NCI-H146 treated with DMSO at 0.1 percent for 48 hours (cell line): ENCODE measurements around the gene TMEM135.
"Not testable (repeated sequence)": the region's sequence is repeated elsewhere in the genome, so short reads cannot be mapped to it uniquely, and the experiment has no call there.

ENCODE experiments used
- DNase-seq: peaks from one replicate; lab custom pipeline; 2025; ENCODE audit not compliant: unreplicated experiment; lab: John Stamatoyannopoulos, UW

The TMEM135 gene

GRCh38 chr11:87037450-87038234 is at the start of gene TMEM135:
Gene TMEM135, plus strand, starts transcription at chr11:87037934. Its CDS starts 112 bp downstream, at chr11:87038046.
- peak; percentile 71 for DNase-seq

DNA sequence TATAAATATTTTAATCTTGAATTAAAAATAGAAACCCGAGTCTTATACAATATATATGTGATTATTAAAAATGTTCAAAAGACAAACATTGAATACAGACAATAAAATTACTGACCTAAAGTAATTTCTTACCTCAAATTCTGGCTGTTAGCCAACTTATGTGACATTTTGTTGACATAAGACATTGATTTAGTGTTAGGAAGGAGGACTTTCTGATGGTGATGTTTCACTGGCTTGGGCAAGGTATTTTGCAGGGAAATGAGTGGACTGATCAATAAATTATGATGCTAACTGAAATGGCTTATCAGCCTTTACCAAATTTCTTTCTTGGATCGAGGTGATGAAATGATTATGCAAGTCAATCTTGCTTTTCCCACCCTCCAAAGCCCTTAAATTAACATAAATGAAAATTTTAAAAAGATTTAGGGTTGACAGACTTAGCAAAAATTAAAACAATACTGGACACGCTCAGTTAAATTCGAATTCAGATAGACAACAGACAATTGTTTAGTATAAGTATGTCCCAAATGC is 49.3 kb upstream of the TMEM135 start:
- no peak for DNase-seq

DNA sequence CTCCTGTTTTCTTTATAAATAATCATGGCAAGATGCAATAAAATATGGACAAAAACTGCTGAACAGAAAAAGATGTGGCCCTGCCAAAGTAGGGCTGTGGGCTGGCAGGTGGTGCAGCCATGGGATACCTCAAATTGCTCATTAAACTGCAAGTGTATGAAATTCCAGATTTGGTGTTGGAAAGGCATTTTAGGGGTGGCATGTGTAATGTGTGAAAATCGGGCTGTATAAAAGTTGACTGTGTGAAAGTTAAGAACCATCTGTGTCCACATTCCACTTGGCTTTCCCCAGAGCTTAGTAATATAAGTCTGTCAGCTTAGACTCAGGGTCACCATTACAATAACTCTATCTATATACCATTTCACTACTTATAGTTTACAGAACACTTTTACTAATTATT is 47.7 kb upstream of the TMEM135 start:
- no peak for DNase-seq

- DNase-seq = no peak
Measured at GRCh38 chr11:86990515-86990914, 47.2 kb upstream of the TMEM135 start.

DNA sequence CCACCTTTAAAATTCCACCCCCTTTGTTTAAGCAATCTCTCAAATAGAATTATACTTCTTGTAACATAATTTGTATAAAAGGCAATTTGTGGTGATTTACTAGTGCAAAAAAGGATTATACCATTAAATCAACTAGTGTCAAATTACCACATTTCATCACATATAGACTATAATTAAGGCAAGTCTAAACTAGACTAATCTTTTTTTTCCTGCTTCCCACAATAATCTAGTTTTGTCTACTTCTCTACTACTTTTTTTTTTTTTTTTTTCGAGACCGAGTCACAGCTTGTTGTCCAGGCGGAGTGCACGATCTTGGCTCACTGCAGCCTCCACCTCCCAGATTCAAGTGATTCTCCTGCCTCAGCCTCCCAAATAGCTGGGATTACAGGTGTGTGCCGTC is 46.4 kb upstream of the TMEM135 start:
- DNase-seq = no peak

GRCh38 chr11:86992340-86992739 is 45.4 kb upstream of the TMEM135 start:
- not testable (repeated sequence) for DNase-seq

GRCh38 chr11:86993031-86993430 is 44.7 kb upstream of the TMEM135 start:
- no peak for DNase-seq

DNA sequence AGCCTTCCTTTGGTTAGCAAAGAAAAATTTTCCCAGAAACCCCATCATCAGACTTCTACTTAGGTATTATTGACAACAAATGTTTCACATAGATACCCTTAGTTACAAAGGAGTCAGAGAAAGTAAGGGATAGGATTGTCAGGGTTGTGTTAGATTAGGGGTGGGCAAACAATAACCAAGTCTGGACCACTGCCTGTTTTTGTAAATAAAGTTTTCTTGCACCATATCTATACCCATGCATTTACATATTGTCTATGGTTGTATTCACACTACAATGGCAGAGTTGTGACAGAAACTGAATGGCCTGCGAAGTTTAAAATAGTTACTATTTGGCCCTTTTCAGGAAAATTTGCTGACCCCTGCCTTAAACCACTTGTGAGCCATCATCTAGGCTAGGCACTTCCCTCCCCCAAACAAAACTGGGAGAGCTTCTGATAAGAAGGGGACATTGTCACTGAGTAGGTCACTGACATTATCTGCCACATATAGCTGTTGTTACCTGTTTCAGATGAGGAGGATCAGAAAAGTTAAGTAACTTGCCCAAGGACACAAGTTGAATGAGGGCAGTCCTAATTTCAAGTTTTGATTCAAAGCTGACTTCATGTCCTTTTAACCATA is 40.7 kb upstream of the TMEM135 start:
- no peak for DNase-seq

- no peak for DNase-seq
Measured at GRCh38 chr11:86999388-86999787, 38.3 kb upstream of the TMEM135 start.

DNA sequence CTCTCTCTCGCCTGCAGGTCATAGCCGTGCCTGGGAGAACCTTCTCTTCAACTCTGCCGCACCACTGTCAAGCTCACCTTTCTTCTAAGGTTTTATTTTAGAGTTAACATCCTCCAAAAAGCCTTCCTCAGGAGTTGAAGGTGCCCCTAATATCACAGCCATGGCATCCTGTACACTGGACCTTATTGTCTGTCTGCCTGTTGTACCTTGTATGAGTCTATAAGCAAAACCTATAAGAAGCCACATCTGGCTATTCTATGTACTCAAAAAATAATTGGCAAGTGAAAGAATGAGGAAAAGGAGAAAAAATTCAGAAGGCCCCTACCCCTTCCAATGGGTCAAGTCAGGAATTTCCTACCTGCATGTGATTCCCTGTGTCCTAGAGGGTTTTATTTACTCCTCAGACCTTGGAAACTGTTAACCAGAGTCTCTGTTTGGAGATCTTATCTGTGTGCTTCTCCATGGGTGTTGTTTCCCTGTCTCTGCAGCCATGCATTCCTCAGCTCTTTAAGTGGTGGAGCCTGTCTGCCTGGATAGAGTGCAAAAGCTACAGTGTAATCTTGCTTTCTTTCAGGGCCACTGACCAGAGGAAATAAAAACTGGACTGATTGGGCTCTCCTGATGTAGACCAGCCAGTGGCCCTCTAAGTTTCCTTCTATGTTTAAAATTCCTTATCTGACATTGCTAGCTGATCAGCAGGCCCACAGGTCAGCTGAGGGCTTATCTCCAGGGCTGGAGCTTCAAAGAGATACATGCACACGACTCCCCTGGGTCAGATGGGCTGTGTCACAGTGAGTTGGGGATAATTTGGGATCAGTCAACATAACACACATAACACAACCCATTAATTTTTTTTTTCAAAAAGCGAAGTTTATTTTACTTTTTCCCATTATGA is 37.6 kb upstream of the TMEM135 start:
- no peak for DNase-seq

- no peak for DNase-seq
Measured at GRCh38 chr11:87002918-87003317, 34.8 kb upstream of the TMEM135 start.

GRCh38 chr11:87004281-87004680 is 33.5 kb upstream of the TMEM135 start:
- not testable (repeated sequence) for DNase-seq

GRCh38 chr11:87005569-87005921 is 32.2 kb upstream of the TMEM135 start:
- DNase-seq = no peak

DNA sequence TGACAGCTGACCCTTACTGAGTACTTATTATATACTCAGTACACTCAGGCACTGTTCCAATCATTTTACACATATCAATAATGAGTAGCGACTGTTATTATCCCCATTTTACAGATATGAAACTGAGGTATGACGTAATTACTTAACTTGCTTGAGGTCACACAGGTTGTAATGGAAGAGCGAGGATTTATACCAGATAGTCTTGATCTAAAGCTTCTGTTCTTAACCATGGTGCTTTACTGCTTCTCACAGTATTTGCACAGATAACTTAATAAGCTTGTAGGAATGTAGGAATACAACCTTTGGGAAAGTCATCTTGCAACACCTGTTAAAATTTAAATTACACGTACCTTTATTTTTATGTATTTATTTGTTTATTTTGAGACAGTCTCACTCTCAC is 31.7 kb upstream of the TMEM135 start:
- DNase-seq = no peak

DNA sequence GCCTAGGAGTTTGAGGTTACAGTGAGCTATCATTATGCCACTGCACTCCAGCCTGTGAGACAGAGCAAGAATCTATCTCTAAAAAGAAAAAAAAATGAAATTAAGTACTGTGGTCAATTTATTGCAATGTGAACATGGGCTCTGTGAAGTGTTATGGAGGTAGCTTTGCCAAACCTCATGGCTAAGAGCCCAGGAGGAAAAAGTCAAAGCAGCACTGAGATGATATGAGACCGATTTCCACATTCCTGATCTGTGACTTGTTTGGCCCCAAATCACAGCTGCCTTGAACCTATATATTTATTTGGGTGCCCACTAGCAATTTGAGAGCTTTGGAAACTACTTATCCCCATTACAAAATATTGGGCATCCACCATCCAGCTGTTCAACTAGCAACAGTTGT is 29.8 kb upstream of the TMEM135 start:
- no peak for DNase-seq

GRCh38 chr11:87012089-87012488 is 25.6 kb upstream of the TMEM135 start:
- no peak for DNase-seq

GRCh38 chr11:87012673-87013072 is 25.1 kb upstream of the TMEM135 start:
- no peak for DNase-seq

GRCh38 chr11:87013912-87014825 is 23.6 kb upstream of the TMEM135 start:
- no peak for DNase-seq

DNA sequence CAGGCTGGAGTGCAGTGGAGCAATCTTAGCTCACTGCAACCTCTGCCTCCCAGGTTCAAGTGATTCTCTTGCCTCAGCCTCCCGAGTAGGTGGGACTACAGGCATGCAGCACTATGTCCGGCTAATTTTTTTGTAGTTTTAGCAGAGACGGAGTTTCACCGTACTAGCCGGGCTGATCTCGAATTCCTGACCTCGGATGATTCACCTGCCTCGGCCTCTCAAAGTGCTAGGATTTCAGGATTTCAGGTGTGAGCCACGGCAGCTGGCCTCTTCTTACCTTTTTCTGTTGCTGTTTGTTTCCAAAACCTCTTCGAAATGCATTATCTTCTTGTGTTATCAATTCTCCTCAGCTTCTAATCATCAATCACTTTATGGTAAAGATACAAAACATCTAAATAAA is 22.1 kb upstream of the TMEM135 start:
- no peak for DNase-seq

- no peak for DNase-seq
Measured at GRCh38 chr11:87019613-87020271, 18.0 kb upstream of the TMEM135 start.
